Cardiac muscle cell (in vitro differentiated cells and primary cell): ENCODE results near the gene TNIP2. TPM values are rescaled to one million over a fixed set of nuclear protein-coding genes. Genes with fewer than 3 reads are reported as not detected.
A peak's percentile ranks its signal among the peaks of the same experiment; 100 is the strongest.

Experiments used
- DNase-seq, 2 donors: peaks; one replicate each; pipeline versions ENCODE4 v3.0.0 to v3.0.0-alpha.2; 2010 to 2017; ENCODE audit warnings: low read depth in 1 of 2, low spot score in 1 of 2
- H3K27ac ChIP-seq: fragments of 200-600 bp; sonication (generic); 2 replicates; pipeline ENCODE4 v1.5.1; 2016
- H3K27me3 ChIP-seq: fragments of 200-600 bp; sonication (generic); 2 replicates; pipeline ENCODE4 v1.6.0; 2016; ENCODE audit warnings: control low read depth
- H3K36me3 ChIP-seq: fragments of 200-600 bp; sonication (generic); 2 replicates; pipeline ENCODE4 v1.5.1; 2016; ENCODE audit warnings: control low read depth
- H3K4me1 ChIP-seq: fragments of 200-600 bp; sonication (generic); 2 replicates; pipeline ENCODE4 v1.8.1; 2017; ENCODE audit warnings: low read depth, mild to moderate bottlenecking, mixed run types
- H3K4me3 ChIP-seq: fragments of 200-600 bp; sonication (generic); 2 replicates; pipeline ENCODE4 v1.5.1; 2016; ENCODE audit warnings: mild to moderate bottlenecking
- H3K9me3 ChIP-seq: fragments of 200-600 bp; sonication (generic); 2 replicates; pipeline ENCODE4 v1.5.1; 2017; ENCODE audit warnings: low read depth, mild to moderate bottlenecking, control low read depth
- polyA plus RNA-seq: library from polyadenylated mRNA; unstranded; fragments of >200 nt; fragmentation: Nextera tagmentation; extraction: Ambion mirVana; gene quantifications from 2 replicates; pipeline ENCODE4 v1.2.1, GENCODE V29; 2016
- total RNA-seq: library from RNA; depleted of rRNA; stranded (reverse); fragments of >200 nt; gene quantifications from 2 replicates; pipeline ENCODE4 v1.2.3, GENCODE V29; 2016
- TF ChIP-seq, protein P1 (sequence below): IDR thresholded peaks from 2 replicates; pipeline ENCODE4 v1.5.1; 2012; ENCODE audit warnings: low read depth, mild to moderate bottlenecking, low read length

TNIP2 gene
- total and polyA plus RNA-seq, 2 experiments from 2014 or later = 32.7 to 58.5 TPM

DNA sequence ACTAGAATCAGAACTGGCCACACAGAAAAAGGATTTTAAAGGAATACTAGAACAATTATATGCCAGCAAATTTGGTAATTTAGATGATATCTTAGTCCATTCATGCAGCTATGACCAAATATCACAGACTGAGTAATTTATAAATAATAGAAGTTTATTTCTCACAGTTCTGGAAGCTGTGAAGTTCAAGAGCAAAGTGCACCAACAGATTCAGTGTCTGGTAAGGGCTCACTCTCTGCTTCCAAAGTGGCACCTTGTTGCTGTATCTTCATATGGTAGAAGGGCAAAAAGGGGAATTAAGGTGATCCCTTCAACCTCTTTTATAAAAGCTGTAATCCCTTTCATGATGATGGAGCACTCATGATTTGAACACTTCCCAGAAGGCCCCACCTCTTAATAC lies 20.3 kb downstream of the TNIP2 start:
- Histone ChIP-seq H3K4me3 (no peak overlapping the region), H3K4me1 (no peaks in the 10 kb centered on the region), H3K27me3 (no peaks in the 10 kb centered on the region), H3K36me3 (peaks cover 7% of the 10 kb centered on the region), H3K9me3 (no peaks in the 10 kb centered on the region), H3K27ac (no peak overlapping the region)
- no peak for DNase-seq
- TF ChIP-seq, protein P1, sequence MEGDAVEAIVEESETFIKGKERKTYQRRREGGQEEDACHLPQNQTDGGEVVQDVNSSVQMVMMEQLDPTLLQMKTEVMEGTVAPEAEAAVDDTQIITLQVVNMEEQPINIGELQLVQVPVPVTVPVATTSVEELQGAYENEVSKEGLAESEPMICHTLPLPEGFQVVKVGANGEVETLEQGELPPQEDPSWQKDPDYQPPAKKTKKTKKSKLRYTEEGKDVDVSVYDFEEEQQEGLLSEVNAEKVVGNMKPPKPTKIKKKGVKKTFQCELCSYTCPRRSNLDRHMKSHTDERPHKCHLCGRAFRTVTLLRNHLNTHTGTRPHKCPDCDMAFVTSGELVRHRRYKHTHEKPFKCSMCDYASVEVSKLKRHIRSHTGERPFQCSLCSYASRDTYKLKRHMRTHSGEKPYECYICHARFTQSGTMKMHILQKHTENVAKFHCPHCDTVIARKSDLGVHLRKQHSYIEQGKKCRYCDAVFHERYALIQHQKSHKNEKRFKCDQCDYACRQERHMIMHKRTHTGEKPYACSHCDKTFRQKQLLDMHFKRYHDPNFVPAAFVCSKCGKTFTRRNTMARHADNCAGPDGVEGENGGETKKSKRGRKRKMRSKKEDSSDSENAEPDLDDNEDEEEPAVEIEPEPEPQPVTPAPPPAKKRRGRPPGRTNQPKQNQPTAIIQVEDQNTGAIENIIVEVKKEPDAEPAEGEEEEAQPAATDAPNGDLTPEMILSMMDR = no peak

DNA sequence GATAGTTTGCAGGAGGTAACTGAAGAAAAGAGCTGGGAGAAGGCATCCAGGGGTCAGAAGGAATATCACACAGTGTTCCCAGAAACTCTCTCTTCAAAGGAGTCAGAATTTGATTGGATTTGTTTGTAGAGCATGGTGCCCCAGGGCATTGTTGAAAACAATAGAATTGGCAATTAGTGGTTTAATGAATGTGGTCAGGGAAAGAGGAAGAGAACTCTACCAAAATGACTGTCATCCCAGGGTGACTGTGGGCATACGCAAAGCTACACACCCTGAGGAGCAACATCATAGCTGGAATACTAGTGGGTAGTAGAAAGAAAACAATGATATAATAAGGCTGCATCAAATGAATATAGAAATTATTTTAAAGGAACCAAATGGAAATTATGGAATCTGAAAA lies 21.5 kb downstream of the TNIP2 start:
- Histone ChIP-seq H3K4me1 (no peaks in the 10 kb centered on the region), H3K27ac (peak overlapping the region; percentile 50), H3K27me3 (no peaks in the 10 kb centered on the region), H3K9me3 (no peaks in the 10 kb centered on the region), H3K4me3 (no peak overlapping the region), H3K36me3 (peaks cover 7% of the 10 kb centered on the region)
- no peak for DNase-seq
- TF ChIP-seq, protein P1 = no peak

DNA sequence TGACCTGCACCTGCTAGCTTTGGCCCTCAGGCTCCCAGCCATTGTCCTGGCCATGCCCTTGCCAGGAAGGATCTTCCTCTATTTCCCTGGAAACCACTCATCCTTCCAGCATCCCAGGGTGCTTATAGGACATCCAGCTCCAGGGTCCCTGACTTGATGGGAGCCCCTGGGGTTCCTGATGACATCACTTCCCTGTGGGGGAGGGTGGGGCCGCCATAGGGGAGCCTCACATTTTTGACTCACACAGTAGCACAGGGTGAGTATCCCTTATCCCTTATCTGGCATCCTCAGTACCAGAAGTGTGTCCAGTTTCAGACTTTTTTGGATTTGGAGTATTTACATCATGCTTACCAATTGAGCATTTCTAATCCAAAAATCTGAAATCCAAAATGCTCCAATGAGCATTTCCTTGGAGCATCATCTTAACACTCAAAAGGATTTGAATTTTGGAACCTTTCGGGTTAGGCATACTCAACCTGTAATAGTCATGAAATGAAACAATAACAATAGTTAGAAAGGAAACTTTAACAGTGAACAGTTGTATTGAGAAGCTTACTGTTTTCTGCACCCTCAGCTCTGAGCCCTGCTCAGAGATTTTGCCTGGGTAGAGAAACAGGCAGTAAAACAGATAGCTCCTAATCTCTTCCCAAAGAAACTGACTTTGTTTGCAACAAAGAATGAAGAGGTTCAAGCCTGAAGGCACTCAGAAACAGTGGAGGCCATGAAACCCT lies 22.1 kb downstream of the TNIP2 start:
- H3K27ac ChIP-seq = peak overlapping the region; percentile 50
- no peaks in the 10 kb centered on the region for H3K27me3 ChIP-seq
- TF ChIP-seq, protein P1 = no peak

DNA sequence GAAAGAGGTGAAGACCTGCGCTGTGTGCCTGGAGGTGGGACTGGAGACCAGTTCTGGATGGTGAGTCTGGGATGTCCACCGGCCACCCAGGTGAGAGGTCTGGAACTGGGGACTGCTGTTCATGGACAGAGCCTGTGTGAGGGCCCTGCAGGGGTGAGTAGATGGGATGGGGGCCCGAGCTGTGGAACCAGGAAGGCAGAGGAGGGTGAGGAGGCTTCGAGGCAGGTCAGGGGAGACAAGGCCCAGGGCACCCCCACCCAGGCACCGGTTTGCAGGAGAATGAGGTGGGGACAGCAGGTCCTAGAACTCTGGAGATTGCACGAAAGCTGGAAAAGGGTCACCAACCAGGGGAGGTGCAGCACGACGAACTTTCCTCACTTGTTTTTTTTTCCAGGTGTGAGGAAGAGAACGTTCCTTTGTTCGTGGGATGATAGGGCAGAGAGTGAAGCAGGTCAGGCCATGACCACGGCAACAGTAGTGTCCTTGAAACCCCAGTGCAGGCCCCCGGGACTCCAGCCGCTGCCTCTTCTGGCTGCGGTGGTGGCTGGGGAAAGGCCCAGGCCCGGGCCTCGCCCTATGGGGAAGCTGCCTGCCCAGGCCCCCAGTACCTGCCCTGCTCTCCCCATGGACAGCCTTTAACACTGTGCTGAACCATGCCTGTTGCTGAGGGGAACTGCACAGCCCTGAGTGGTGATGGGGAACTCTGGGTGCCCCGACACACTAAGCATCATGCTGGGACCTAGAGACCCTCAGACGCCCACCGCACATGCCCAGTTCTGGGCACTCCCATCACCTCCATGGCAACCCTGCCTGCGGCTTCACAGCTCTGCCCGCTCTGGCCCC lies 22.9 kb downstream of the TNIP2 start:
- Histone ChIP-seq H3K9me3 (no peaks in the 10 kb centered on the region), H3K4me1 (no peaks in the 10 kb centered on the region), H3K4me3 (no peak overlapping the region), H3K27me3 (no peaks in the 10 kb centered on the region), H3K27ac (peak overlapping the region; percentile 50), H3K36me3 (peaks cover 7% of the 10 kb centered on the region)
- no peak for DNase-seq
- TF ChIP-seq, protein P1 = no peak

More for the DNA sequence above, 22.1 kb downstream of the TNIP2 start:
- no peaks in the 10 kb centered on the region for H3K9me3 ChIP-seq
- no peak for DNase-seq
- no peak overlapping the region for H3K4me3 ChIP-seq
- H3K4me1 ChIP-seq = no peaks in the 10 kb centered on the region
- H3K36me3 ChIP-seq = peaks cover 7% of the 10 kb centered on the region

DNA sequence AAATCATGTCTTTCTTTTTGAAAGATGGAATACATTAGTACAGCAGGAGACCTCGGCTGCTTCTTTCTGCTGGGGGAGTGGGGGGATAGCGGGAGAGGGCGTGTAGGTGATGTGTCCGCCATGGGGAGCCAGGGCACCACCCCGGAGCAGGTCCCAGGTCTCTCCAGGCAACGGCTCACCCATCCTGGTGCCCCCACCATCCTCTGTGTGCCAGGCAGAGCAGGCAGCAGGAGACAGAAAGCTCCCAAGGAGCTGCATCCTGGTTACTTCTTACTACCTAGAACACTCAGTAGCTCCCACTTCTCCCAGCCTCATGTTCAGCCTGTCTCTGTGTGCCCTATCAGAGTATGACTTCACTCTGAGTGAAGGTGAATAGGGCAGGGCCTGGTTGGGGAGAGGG lies 23.6 kb downstream of the TNIP2 start:
- Histone ChIP-seq H3K4me1 (no peaks in the 10 kb centered on the region), H3K4me3 (no peak overlapping the region), H3K27me3 (no peaks in the 10 kb centered on the region), H3K9me3 (no peaks in the 10 kb centered on the region), H3K27ac (peak overlapping the region; percentile 50), H3K36me3 (peaks cover 7% of the 10 kb centered on the region)
- TF ChIP-seq, protein P1 = no peak
- no peak for DNase-seq
